DMS153 treated with DMSO at 0.1 percent for 48 hours (cell line): ENCODE measurements around the gene OSBP2.
A peak's percentile ranks its signal among the peaks of the same experiment; 100 is the strongest.

ENCODE experiments used
- DNase-seq: peaks from one replicate; lab custom pipeline; 2025; ENCODE audit not compliant: unreplicated experiment; lab: John Stamatoyannopoulos, UW

Gene OSBP2

DNA sequence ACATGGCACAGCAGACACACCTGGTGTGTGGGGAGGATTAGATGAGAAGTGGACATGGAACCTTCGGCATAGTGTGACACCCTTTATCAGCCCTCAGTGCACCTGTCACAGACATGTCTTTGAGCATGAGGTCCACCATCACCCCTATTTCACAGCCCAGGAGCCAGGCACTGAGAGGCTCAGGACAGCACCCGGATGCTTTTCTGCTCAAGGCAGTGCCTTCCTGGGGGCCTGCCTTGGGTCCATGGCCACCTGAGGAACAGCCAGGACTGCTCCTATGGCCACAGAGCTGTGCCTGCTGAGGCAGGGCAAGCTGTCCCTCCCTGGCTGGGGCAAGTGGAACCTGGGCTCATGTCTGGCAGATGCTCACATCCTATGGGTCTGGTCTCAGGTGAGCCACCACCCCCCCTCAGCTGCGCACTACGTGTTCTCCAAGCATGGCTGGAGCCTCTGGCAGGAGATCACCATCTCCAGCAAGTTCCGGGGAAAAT is 198.1 kb downstream of the OSBP2 start:
- no peak for DNase-seq

DNA sequence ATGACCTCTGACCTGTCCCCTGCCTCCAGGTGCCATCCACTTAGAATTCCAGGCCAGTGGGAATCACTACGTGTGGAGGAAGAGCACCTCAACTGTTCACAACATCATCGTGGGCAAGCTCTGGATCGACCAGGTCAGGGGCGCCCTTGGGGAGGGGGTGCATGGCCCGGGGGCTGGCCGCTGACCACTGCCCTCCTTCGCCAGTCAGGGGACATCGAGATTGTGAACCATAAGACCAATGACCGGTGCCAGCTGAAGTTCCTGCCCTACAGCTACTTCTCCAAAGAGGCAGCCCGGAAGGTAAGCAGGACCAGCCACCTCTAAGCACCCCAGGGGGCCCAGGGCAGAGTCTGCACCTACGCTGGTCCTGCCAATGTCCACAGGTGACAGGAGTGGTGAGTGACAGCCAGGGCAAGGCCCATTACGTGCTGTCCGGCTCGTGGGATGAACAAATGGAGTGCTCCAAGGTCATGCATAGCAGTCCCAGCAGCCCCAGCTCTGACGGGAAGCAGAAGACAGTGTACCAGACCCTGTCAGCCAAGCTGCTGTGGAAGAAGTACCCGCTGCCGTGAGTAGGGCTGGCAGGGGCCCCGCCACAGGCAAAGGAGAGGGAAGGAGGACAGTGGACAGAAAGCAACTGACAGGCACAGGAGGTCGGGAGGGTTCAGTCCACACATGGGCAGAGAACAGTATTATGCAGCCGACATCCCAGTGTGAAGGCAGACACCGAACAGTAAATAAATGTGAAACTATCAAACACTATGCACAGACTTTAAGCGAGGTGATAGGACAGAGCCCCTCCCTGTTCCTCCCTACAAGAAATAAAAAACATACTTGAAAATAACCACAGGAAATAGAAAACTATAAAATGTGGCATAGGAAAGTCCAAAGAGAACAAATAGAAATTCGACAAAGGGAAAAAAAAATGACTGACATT is 199.0 kb downstream of the OSBP2 start:
- DNase-seq: no peak

- DNase-seq: no peak
These were observed 199.7 kb downstream of the OSBP2 start for GRCh38 chr22:30894371-30894740.

- no peak for DNase-seq
These were observed 208.1 kb downstream of the OSBP2 start for GRCh38 chr22:30902496-30903357.

DNA sequence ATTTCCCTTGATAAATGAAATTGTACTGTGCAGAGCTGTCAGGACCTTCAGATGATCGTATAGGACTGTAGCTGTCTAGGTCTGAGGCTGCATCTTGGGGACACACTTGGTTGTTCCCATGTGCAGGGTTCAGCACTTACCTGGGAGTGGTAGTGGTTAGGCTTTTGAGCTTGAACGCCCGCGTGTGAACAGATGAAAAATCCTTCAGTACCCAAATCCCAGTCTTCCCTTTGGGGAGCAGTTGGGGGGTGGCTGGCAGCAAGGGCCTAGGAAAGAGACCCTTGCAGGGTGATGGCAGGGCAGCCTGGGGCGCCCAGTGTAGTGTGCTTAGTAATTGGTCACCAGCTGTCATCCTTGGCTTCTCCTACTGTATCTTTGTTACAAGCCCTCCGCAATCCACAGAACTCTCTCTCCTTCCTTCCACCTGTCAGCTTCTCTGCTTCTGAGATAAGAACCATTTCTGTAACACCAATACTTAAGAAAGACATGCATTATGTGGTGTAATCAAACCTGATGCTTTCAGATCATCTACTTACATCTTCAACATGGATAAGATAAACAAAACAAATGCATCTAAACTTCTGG is 209.3 kb downstream of the OSBP2 start:
- DNase-seq: no peak

DNA sequence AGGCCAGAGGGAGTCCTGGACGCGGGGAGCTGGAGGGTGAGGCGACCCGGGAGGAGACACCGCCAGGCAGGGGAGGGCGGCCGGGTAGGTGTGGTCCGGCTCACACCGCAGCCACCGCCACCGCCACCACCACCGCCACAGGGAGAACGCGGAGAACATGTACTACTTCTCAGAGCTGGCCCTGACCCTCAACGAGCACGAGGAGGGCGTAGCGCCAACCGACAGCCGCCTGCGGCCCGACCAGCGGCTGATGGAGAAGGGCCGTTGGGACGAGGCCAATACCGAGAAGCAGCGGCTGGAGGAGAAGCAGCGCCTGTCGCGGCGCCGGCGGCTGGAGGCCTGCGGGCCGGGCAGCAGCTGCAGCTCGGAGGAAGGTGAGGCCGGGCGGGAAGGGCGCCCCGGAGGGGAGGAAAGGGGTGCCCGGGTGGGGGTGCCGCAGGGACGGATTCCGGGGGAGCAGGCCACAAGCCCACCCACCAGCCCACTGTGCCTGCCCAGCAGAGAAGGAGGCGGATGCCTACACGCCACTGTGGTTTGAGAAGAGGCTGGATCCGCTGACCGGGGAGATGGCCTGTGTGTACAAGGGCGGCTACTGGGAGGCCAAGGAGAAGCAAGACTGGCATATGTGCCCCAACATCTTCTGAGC is 211.1 kb downstream of the OSBP2 start:
- no peak for DNase-seq

- DNase-seq: no peak
These were observed 211.7 kb downstream of the OSBP2 start for GRCh38 chr22:30906411-30906810.

- no peak for DNase-seq
These were observed 212.3 kb downstream of the OSBP2 start for GRCh38 chr22:30906946-30907345.

DNA sequence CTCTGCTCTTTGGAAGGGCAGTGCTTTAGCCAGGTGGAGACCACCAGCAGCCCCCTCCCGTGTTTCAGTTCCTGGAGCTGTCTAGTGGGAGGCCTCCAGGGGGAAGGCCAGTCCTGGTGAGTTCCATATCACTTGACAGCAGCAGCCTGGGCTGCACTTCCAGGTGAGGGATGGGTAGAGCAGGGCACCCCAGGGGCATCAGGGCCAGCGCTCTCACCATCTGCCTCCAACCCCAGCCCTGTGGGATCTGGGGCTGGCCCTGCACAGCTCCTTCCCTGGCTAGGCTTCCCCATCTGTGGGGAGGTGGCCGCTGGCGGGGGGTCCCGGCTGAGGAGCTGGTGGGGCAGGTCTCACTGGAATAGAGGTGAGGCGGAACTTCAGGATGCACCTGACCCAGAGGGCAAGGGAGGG is 213.4 kb downstream of the OSBP2 start:
- DNase-seq: no peak

DNA sequence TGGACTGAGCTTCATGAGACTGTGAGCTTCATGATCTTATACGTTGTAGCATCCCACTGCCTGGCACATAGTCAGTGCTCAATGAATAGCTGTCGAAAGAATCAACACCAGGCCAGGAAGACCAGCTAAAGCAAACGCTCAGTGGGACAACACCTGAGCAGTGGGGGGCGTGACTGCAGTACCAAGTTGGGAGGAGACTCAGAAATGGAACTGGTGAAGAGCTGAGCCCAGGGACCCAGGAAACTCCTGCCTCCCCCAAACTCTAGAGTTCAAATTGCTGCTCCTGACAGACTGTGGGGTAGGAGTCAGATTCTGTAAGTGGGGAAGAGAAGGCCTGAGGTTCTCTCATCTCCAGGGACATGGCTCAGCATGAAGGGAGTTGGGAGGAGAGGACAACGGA is 214.6 kb downstream of the OSBP2 start:
- DNase-seq: no peak

DNA sequence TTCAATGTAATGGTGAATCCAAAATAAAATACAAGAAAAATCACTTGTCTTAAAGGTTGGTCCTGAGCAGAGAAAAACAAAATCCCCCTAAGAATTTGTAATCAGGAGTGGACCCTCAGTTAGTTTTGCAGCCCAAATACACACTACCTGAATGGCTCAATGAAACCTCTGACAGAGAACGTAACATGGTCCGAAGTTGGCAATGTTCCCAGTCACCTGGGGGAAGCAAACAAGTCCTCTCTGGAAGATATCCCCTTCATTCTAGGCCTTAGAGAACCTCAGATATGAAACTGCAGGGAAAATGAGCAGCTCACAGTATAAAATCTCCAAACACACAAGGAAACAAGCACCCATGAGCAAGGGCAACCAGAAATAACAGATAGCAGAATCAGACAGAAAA is 215.7 kb downstream of the OSBP2 start:
- no peak for DNase-seq

DNA sequence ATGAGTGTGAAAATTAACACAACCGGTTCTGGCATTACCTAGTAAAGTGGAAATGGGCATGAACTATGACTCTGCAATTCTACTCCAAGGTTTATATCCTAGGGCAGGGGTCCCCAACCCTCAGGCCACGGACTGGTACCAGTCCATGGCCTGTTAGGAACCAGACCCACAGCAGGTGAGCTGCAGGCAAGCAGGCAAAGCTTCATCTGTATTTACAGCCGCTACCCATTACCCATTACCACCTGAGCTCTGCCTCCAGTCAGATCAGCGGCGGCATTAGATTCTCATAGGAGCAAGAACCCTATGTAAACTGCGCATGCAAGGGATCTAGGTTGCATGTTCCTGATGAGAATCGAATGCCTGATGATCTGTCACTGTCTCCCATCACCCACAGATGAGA is 224.1 kb downstream of the OSBP2 start:
- DNase-seq: no peak

DNA sequence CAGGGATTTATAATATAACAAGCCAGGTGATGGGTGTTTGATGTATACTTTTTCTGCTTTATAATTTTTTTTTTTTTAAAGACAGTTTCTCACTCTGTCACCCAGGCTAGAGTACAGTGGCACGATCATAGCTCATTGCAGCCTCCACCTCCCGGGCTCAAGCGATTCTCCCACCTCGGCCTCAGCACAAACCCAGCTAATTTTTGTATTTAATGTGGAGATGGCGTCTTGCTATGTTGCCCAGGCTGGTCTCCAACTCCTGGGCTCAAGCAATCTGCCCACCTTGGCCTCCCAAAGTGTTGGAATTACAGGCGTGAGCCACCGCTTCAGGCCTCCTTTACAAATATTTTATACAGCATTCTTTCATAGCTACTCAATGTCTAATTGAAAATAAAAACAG is 225.3 kb downstream of the OSBP2 start:
- DNase-seq: no peak

DNA sequence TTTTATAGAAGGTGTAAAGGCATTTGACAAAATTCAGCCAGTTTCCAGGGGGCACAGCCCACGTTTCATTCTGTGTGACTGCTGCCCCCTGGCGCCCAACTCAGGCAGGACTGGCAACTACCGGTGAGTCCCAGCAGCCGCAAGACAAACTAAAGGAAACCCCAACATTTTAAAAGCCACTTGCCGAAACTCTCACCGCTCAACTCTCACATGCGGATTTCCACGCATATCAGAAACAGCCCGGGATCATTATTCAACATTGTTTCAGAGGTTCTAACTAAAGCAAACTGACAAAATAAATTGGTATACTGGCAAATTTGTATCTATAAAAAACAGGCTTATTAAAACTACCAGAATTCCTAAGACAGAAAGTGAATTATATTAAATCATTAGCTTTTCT is 225.7 kb downstream of the OSBP2 start:
- peak; percentile 23 for DNase-seq

- no peak for DNase-seq
These were observed 226.4 kb downstream of the OSBP2 start for GRCh38 chr22:30921108-30921507.

DNA sequence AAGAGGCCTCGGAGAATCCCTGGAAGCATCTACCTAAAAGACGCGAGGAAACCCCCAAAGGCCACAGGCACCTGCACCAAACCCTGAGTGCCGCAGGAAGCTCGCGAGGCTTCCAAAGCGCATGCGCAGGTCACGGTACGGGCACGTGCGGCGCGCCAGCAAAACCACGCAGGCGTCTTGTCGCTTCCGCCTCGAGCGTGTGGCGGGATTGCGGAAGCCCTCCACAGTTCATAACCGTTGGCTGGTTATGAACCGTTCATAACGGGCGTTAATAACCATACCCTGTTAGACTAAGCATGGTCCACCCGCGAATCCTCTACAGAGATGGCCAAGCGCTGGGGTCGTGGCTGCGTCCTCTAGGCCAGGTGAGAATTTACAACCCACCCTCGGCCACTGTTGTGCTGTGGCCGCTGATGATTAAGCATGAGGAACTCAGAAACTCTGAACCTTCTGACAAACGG is 227.5 kb downstream of the OSBP2 start:
- DNase-seq: no peak

- DNase-seq: no peak
These were observed 228.7 kb downstream of the OSBP2 start for GRCh38 chr22:30923168-30923900.

- DNase-seq: no peak
These were observed 231.0 kb downstream of the OSBP2 start for GRCh38 chr22:30925667-30926066.

DNA sequence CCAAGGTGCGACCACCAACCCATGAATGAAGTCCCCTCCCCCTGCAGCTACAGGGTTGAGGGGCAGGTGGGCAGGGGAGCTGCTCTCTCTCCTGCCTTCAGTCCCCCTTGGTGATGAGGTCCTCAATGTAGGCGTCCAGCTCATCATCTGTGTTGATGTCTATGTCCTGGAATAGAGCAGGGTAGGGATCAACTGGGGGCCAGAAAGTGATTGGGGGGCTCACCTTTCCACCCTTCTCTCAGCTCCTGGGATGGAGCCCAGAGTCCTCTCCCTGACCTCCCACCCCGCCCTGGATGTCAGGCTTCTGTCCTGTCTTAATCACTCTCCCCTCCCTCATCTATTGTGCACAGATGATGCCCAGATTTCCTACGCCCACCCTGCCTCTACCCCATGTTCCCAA is 232.0 kb downstream of the OSBP2 start:
- no peak for DNase-seq

GRCh38 chr22:30927806-30928205 is 233.1 kb downstream of the OSBP2 start:
- DNase-seq: no peak
